GM21786 (cell line): ENCODE results near the gene LRP8.

Experiments
- ATAC-seq: cut with Tn5 transposase; IDR thresholded peaks from one replicate; pipeline ENCODE4 v1.9.1; 2021; ENCODE audit not compliant: unreplicated experiment

The LRP8 gene

GRCh38 chr1:53361541-53361961, 33.7 kb upstream of the LRP8 start:
- ATAC-seq: no peak

- no peak for ATAC-seq
Measured at GRCh38 chr1:53359934-53360276, 32.0 kb upstream of the LRP8 start.

DNA sequence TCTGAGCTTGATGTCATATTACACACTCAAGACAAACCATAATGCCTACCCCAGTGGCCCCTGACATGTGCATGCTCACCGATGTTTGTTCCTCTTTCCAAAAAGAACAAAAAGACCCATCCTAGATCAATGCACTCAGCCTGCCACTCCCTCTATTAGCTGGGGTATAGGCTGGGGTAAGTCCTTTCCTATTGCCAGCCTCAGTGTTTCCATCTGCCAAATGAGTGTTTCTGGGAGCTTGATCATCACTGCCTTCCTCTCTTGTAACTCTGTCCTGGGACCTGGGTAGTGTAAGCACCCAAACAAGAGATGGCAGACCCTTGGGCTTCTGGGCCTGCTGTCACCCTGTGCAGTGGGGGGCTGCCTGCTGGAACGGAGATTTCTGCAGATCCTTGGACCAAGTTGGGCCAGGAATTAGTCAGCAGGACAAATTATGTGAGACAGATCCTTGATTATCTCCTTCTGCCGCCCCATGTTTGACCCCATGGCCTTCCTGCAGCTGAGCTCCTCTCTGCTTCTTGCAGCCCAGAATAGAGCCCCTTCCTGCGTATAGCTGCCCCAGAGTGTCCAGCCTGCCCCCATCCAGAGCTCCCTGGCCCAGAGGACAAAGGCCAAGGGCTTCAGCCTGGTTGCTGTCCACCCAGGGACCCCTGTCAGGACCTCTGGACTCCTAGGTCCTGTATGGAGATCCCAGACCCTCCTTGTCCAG, 31.5 kb upstream of the LRP8 start:
- ATAC-seq: no peak

DNA sequence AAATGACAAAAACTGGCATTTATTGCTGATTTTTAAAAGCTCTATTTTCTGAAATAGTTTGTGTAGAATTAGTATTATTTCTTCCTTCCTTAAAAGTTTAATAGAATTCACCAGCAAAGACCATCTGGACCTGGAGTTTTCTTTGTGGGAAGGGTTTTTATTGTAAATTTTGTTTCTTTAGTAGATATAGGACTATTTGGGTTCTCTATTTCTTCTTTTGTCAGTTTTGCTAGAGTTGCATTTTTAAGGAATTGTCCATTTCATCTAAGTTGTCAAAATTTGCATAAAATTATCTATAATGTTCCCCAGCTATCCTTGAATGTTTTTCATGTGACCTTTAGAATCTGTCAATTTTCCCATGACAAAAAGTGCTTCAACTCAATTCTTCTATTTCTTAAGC, 28.8 kb upstream of the LRP8 start:
- ATAC-seq: no peak

- no peak for ATAC-seq
Measured at GRCh38 chr1:53354119-53354518, 26.2 kb upstream of the LRP8 start.

DNA sequence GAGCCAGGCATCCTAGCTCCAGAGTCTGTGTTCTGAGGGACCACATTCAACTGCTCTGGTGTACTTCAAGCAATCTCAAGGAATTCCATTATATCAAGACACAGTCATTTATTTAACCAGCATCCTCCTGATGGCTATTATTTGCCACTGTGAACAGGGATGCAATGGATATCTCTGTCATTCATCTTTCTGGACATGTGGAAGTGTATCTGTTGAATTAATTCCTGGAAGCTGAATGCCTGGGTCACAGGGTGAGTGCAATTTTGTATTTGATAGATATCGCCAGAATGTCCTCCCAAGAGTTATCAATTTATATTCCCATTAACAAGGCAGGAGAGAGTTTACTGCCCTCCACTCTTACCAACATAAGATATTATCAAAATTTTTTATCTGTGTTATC, 24.7 kb upstream of the LRP8 start:
- no peak for ATAC-seq

DNA sequence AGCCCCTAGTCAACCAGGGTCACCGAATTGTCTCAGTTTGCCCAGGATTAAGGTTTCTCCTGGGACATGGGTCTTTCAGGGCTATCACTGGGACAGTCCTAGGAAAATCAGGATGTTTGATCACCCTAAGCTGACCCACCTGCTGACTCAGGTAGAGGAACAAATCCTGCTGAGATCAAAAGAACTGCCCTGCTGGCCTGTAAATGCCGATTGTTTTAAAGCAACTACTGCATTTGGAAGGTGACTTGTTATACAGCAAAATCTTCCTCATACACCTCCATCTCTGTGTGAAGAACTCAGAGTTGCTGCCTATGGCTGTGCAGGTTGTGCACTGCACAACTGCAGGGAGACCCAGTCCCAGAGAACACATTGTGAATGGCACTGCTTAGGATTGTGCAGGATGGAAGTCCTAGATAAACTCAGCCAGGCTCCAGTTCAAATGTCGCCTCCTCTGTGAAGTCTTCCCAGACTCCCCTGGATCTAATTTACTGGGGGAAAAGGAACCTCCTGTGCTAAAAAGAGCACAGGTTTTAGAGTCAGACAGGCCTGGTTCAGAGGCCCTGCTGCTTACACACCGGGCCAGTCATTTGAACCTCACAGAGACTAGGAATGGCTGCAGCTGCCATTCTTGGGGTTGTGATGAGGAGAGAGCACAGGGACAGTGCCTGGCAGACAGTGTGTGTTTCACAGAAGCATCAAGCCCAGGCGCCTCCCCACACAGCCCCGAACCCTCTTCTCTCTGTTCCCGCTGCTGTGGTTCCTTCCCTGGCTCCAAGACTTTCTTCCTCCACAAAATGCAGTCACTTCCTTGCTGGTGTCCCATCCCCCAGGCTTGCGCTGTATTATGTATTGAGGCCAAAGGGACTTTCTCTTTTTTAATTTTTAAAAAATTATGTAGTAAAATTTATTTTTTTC, 23.2 kb upstream of the LRP8 start:
- no peak for ATAC-seq

DNA sequence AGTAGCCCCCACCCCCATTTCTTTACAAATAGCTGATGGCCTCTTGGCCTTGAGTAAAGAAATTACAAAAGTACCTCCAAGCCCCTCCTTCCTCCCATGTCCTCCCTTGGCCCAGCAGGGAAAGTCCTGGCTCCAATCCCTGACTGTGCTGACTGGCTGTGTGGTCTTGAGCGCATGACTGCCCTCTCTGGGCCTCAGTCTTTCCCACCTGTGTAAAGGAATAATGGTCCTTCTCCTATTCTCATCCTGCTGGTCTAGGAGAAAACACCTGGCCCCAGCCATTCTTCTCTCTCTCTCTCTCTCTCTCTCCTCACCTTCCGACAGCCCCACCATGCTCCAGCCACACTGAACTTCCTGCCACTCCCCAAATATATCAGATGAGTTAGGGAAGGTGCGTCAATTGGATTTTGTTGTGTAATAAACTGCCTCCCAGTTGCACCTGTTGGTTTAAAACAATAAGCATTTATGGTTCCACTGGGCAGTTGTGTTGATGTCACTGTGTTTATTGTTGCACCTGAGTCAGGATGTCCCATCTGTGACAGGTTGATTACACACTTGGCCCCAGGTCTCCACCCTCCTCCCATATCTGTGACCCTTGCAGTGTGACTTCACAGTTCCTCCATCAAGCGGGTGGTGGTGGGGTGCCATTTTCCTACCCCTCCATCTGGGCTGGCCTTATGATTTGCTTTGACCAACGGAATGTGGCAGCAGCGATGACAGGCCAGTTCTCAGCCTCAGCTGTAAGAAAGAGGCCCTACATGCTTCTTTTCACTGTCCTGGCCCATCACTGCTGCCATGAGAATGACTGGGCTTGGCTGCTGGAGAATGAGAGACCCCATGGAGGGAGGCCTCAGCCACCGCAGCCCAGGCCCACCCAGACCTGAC, 22.3 kb upstream of the LRP8 start:
- ATAC-seq: no peak

DNA sequence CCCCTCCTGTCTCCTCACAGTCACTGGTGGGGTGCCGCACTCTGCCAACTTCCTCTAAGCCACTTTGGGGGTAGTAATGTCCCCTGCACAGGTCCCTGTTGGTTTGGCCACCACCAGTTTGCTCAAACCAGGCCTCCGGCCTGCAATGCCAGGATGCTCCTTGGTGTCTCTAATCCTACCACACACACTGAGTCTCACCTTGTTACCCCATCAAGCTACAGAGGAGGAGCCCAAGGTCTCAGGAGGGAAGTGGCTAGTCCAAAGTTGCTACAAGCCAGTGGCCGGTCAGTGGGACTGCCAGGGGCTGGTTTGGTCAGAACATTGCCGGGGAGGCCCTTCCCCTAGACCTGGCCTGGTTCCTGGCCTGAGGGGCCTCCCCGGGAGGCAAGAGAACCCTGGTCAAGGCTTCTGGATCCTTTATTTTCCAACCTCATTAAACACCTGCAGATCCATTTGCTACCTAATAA, 21.5 kb upstream of the LRP8 start:
- no peak for ATAC-seq

DNA sequence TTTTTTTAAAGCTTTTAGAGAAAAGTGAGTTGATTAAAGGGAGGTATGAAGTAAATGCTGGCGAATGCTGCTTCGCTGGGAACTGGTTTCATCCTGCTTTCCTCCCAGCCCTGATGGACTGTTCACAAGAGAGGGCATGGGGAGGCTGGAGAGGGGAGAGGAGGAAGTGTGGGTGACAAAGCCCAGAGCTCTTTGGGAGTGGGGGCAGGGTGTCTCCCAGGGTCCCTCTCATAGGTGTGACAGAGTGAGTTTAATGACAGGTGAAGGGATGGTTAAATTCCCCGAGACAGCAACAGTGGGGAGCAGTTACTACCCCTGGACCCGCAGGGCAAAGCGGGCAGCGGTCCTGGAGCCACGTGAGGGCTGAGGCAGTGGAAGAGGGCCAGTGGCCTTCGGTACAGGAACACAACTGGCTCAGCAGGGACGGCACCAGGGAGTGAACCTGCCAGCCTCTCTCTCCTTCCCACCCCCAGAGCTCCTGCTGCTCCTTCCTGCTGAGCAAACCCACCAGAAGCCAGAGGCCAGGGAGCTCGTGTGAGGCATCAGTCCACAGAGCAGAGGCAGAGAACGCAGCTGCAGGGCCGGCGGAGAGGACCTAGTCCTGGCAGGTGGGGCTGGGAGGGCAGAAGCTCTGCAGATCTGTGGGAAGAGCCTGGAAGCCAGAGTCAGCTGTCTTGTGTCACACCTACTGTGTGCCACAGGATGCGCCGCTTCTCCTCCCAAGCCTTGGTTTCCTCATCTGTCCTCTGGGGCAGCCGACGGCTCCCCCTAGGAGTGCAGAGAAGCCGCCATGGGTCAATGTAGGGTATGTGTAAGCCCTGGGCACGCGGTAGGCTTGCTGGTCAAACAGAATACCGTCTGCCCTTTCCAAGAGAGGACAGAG, 20.9 kb upstream of the LRP8 start:
- no peak for ATAC-seq

DNA sequence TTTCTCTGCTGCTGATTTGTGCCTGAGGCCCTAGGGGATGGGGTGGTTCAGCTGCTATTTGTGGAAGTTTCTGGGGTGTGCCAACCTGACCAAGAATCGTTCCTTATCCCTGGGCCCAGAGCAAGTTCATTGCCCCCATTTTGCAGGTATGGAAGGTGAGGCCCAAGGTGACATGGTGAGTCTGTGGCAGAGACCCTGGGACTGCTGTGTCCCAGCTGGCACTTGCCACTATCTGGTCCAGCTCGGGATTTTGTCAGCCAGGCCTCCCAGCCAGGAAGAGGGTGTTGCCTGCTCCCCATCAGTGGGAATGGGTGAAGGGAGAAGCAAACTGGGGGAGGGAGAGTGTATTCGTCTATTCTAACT, 18.9 kb upstream of the LRP8 start:
- no peak for ATAC-seq

GRCh38 chr1:53345996-53346813, 18.3 kb upstream of the LRP8 start:
- no peak for ATAC-seq

DNA sequence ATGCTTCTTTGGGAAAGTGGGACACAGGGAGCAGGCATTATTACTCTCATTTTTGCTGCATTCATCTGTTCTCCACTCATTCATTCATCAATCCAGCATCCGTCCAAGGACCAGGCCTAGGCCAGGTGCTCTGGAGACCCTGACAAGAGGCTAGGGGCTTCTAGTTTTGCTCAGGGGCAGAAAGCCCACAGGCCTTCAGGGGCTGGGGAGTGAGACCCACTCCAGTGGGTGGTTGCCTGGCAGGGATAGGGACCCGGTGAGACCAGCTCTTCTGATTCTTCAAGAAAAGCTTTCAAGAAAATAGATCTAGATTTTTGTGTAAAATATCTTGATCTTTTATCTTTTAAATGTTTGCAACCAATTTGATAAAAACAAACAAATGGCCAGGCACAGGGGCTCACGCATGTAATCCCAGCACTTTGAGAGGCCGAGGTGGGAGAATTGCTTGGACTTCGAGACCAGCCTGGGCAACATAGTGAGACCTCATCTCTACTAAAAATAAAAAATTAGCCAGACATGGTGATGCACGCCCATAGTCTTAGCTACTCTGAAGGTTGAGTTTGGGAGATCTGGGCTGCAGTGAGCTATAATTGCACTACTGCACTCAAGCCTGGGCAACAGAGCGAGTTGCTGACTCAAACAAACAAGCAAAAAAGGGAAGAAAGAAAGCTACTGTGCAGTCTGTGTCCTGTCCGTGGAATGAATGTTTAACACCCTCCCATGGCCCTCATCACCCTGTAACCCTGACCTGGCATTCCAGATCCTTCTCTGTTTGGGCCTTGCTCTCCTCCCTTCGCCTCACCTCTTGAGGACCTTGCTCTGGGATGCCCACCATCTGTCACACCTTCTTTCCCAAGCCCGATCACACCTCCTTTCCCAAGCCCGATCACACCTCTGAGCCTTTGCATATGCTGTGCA, 17.3 kb upstream of the LRP8 start:
- ATAC-seq: peak; percentile 92

DNA sequence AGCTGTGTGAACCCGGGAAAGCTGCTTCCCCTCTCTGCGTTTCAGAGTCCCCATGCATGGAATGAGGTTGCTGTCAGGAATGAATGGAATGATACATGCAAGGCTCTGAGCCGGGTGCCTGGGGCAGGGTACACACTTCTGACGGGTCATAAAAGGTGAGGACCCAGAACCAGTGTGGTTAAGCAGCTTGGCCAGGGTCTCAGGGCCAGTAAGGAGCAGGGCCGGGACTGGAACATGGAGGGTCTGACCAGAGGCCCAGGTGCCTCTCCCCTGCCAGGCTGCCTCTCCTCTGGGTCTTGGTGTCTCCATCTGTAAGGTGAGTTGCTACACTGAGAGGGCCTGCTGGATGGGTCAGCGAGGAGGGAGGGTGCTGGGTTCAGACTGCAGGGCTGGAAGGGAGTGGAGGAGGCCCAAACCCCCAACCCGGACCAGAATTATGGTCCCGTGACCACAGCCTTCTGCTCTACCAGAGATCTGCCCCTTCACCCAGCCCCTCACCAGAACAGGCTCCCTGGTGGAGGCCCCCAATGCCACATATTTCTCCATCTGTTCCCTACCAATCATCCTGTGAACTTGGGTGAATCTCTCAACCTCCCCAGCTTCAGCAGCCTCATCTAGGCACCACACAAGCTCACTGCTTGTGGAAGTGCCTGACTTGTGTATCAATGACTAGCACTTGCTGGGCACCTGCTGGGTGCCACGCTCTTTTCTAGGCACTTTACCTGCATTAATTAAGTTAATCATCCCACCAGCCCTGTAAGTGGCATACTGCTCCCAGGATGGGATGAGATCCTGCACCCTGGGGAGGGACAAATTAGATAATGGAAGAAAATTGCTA, 16.2 kb upstream of the LRP8 start:
- no peak for ATAC-seq

DNA sequence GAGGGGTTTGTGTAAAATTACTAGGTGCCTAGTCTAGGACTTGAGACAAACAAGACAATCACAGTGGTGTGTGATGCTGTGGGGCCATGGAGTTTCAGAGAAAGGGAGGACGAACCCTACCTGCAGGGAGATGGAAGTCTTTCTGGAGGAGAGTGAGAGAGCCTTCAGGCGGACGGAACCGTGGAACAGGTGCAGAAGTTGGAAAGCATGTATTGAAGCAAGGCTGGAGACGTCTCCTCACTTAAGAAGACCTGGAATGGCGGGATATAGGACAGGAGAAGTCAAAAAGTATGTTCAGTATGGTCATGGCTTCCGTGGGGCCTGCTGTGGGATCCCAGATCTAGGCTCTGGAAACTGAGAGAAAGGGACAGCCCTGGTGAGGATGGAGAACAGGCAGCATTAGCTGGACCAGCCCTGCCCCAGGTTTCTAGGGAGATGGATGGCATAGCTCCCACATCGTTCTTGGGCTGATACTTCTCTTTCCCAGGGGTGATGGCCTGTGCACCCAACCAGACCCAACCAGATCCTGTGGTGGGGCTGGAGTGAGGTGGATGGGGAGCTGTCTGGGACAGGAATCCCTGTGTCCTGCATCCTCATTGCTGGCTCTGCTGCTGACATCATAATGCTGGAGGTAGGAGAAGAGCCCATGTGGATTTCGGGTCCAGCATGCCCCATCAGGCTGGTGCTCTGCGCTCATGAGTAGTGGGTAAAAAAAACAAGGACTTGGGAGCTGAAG, 15.0 kb upstream of the LRP8 start:
- no peak for ATAC-seq

DNA sequence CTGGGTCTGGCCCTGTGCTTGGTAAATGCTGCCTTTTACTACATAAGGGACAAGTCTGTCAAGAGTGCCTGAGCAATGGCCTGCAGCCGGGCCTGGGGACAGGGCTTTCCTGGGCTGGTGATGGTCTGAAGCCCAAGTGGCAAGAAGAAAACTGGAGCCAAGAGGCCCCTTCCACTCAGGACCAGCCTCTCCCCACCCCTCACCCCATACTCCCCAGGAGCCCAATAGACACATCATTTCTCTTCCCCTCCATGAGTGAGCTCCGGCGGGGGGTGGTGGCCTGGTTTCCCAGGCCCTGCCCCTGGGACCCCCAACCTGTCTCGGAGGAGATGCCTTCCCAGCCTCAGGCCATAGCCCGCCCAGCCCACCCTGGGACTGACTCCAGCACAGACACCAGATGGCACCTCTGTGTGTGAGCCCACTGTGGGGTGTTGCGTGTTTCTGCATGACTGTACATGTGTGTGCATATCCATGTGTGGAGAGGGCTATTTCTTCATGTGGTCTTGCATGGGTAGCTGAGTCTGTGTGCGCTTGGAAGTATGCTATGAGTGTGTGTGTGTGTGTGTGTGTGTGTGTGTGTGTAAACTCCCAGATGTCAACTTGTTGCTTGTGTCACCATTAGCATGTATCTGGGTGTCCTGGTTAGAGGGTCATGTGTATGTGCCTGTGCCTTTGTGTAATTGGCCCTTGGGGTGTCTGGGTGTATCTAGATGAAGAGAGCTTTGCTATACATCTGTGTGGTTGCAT, 14.3 kb upstream of the LRP8 start:
- no peak for ATAC-seq
